HCT116 (cell line): Measurements from ENCODE around the gene MLLT3. TPM values are rescaled to one million over a fixed set of nuclear protein-coding genes. Genes with fewer than 3 reads are reported as not detected.

Source experiments
- ATAC-seq: fragments of 200-7000 bp; cut with Tn5 transposase; 2 replicates; pipeline ENCODE4 v1.9.1; 2020; ENCODE audit warnings: mild to moderate bottlenecking, moderate library complexity
- BruUV-seq: library from RNA; stranded (reverse); fragments of 400-500 nt; replicated peaks from 2 replicates; lab custom pipeline; 2021; lab: Mats Ljungman, UMichigan
- CTCF ChIA-PET: fragments of 300-600 bp; sonication (Branson Sonifier 250); formaldehyde crosslinking; loops from one replicate; lab custom pipeline; 2021; ENCODE audit warnings: antibody characterized with exemption; lab: Charles Lee
- POLR2A ChIA-PET: fragments of 300-600, 350-600 bp; sonication (Branson Sonifier 250); formaldehyde crosslinking; loops from one replicate; lab custom pipeline; 2021; ENCODE audit warnings: antibody characterized with exemption; lab: Charles Lee
- RAD21 ChIA-PET, 2 experiments: fragments of 300-600 bp; sonication (Branson Sonifier 250); formaldehyde crosslinking; loops; one replicate each; lab custom pipeline; 2023; ENCODE audit warnings: low total read pairs in 2 of 2; ENCODE audit not compliant: uncharacterized antibody in 2 of 2, unreplicated experiment in 2 of 2, low non-redundant PET in 1 of 2; lab: Charles Lee
- DNase-seq: peaks from one replicate; pipeline ENCODE4 v3.0.0-alpha.2; 2010; ENCODE audit warnings: low read depth, low spot score
- H2AFZ ChIP-seq: fragments of 200-600 bp; shearing (Covaris generic), sonication (generic); 2 replicates; pipeline ENCODE4 v1.6.1; 2017; ENCODE audit warnings: low read depth, mixed run types, mixed read lengths, antibody characterized with exemption, low read length; ENCODE audit not compliant: poor library complexity, severe bottlenecking
- H3K27ac ChIP-seq: 2 replicates; pipeline ENCODE4 v1.5.1; 2012; ENCODE audit warnings: low read depth, low read length
- H3K27me3 ChIP-seq: fragments of 200-600 bp; sonication (generic); 2 replicates; pipeline ENCODE4 v1.6.1; 2016; ENCODE audit warnings: mixed run types, low read length, mixed read lengths; ENCODE audit not compliant: insufficient read depth
- H3K36me3 ChIP-seq, 2 experiments: fragments of 200-500 bp in 1 of 2; fragments of 200-600 bp in 1 of 2; sonication (Bioruptor generic) in 1 of 2; sonication (generic) in 1 of 2; 2 replicates each; pipeline versions ENCODE4 v1.5.1 to v1.6.1; 2014 to 2016; ENCODE audit warnings: low read length in 2 of 2, inconsistent platforms in 1 of 2, mixed read lengths in 1 of 2, mixed run types in 1 of 2; ENCODE audit not compliant: insufficient read depth in 2 of 2, control insufficient read depth in 1 of 2
- H3K4me1 ChIP-seq, 2 experiments: fragments of 200-600 bp in 1 of 2; sonication (generic) in 1 of 2; 2 replicates each; pipeline versions ENCODE4 v1.5.1 to v1.6.1; 2012 to 2017; ENCODE audit warnings: low read length in 2 of 2, inconsistent platforms in 1 of 2, mild to moderate bottlenecking in 1 of 2, mixed read lengths in 1 of 2, mixed run types in 1 of 2, moderate library complexity in 1 of 2; ENCODE audit not compliant: insufficient read depth in 2 of 2, control insufficient read depth in 1 of 2
- H3K4me2 ChIP-seq: fragments of 200-600 bp; sonication (generic); 2 replicates; pipeline ENCODE4 v1.6.1; 2017; ENCODE audit warnings: mixed run types, low read length, mixed read lengths
- H3K4me3 ChIP-seq, 2 experiments: fragments of 200-600 bp in 1 of 2; sonication (generic) in 1 of 2; replicated peaks in 1 of 2; 2 replicates each; pipeline ENCODE4 v1.5.1; 2011 to 2016; ENCODE audit warnings: low read length in 2 of 2, control low read depth in 1 of 2, low read depth in 1 of 2, mild to moderate bottlenecking in 1 of 2, mixed read lengths in 1 of 2, mixed run types in 1 of 2
- H3K79me2 ChIP-seq: fragments of 200-600 bp; sonication (generic); 2 replicates; pipeline ENCODE4 v1.6.1; 2017; ENCODE audit warnings: mild to moderate bottlenecking, mixed run types, low read length, moderate library complexity, mixed read lengths; ENCODE audit not compliant: insufficient read depth
- H3K9ac ChIP-seq: fragments of 200-600 bp; sonication (generic); 2 replicates; pipeline ENCODE4 v1.6.1; 2016; ENCODE audit warnings: low read length, mixed read lengths
- H3K9me2 ChIP-seq: fragments of 200-600 bp; sonication (generic), shearing (Covaris generic); 2 replicates; pipeline ENCODE4 v1.6.1; 2017; ENCODE audit warnings: mixed run types, mild to moderate bottlenecking, moderate library complexity; ENCODE audit not compliant: insufficient read depth
- H3K9me3 ChIP-seq, 2 experiments: fragments of 200-500 bp in 1 of 2; fragments of 200-600 bp in 1 of 2; sonication (Bioruptor generic) in 1 of 2; sonication (generic) in 1 of 2; 2 replicates each; pipeline ENCODE4 v1.6.1; 2014 to 2017; ENCODE audit warnings: low read length in 2 of 2, mixed read lengths in 2 of 2, inconsistent platforms in 1 of 2, low read depth in 1 of 2, mild to moderate bottlenecking in 1 of 2, mixed run types in 1 of 2, moderate library complexity in 1 of 2; ENCODE audit not compliant: control insufficient read depth in 1 of 2, insufficient read depth in 1 of 2
- H4K20me1 ChIP-seq: fragments of 200-600 bp; sonication (generic), shearing (Covaris generic); 2 replicates; pipeline ENCODE4 v1.6.1; 2017; ENCODE audit warnings: mixed run types, mild to moderate bottlenecking, moderate library complexity; ENCODE audit not compliant: insufficient read depth
- ATF3 ChIP-seq: IDR thresholded peaks from 2 replicates; pipeline ENCODE4 v1.6.1; 2012
- CBX3 ChIP-seq: IDR thresholded peaks from 2 replicates; pipeline ENCODE4 v1.6.1; 2012; ENCODE audit warnings: low read depth
- CEBPB ChIP-seq: IDR thresholded peaks from 2 replicates; pipeline ENCODE4 v1.6.1; 2012; ENCODE audit warnings: low read depth
- CTCF ChIP-seq, 3 experiments: fragments of 200-600 bp in 1 of 3; sonication (generic) in 1 of 3; IDR thresholded peaks in 2 of 3; conservative IDR thresholded peaks in 1 of 3; 2 replicates each; pipeline ENCODE4 v1.5.1; 2012 to 2017; ENCODE audit warnings: low read depth in 2 of 3, low read length in 2 of 3, antibody characterized with exemption in 1 of 3, borderline replicate concordance in 1 of 3, control low read depth in 1 of 3, mild to moderate bottlenecking in 1 of 3, mixed read lengths in 1 of 3, mixed run types in 1 of 3, moderate library complexity in 1 of 3; ENCODE audit not compliant: insufficient read depth in 1 of 3
- EZH2 ChIP-seq: fragments of 200-600 bp; sonication (generic); IDR thresholded peaks from 2 replicates; pipeline ENCODE4 v1.6.1; 2017; ENCODE audit warnings: antibody characterized with exemption, mixed run types
- MAX ChIP-seq: IDR thresholded peaks from 2 replicates; pipeline ENCODE4 v1.6.1; 2012
- POLR2A ChIP-seq: IDR thresholded peaks from 2 replicates; pipeline ENCODE4 v1.7.0; 2011; ENCODE audit warnings: borderline replicate concordance; ENCODE audit not compliant: insufficient read depth, insufficient read length; ENCODE audit errors: extremely low read depth
- SIN3A ChIP-seq: IDR thresholded peaks from 2 replicates; pipeline ENCODE4 v1.6.1; 2012; ENCODE audit warnings: low read depth
- TCF7L2 ChIP-seq: IDR thresholded peaks from 2 replicates; pipeline ENCODE4 v1.7.0; 2011; ENCODE audit warnings: borderline replicate concordance, inconsistent platforms; ENCODE audit not compliant: insufficient read depth, insufficient read length; ENCODE audit errors: extremely low read depth
- YY1 ChIP-seq: IDR thresholded peaks from 2 replicates; pipeline ENCODE4 v1.6.1; 2011; ENCODE audit warnings: low read length, low read depth, moderate library complexity, mild to moderate bottlenecking; ENCODE audit not compliant: insufficient replicate concordance; ENCODE audit errors: extremely low read depth
- ZFX ChIP-seq: fragments of 450-650 bp; IDR thresholded peaks from 2 replicates; pipeline ENCODE4 v1.6.1; 2017
- ZNF274 ChIP-seq: fragments of 200-500 bp; sonication (Bioruptor generic); IDR thresholded peaks from 2 replicates; pipeline ENCODE4 v1.6.1; 2014; ENCODE audit warnings: mild to moderate bottlenecking, low read depth, low read length, inconsistent platforms
- intact Hi-C: fragments of 100-400 bp; cut with micrococcal nuclease; formaldehyde crosslinking; loops from 2 replicates; pipeline ENCODE4 v1.10.0; 2022
- total RNA-seq: library from RNA; stranded (reverse); gene quantifications from one replicate; pipeline ENCODE4 v1.2.1, GENCODE V29; 2021; ENCODE audit not compliant: unreplicated experiment

Gene MLLT3
- total RNA-seq, 1 experiment from 2014 or later = 4.3 TPM

- no peak for TF ChIP-seq YY1
- no peak for TF ChIP-seq CTCF (IDR thresholded peaks at IDR 0.05 in 2 of 3, conservative IDR thresholded peaks at IDR 0.05 in 1 of 3; ENCODE audit: borderline replicate concordance in 1 of 3, insufficient read depth in 1 of 3, low read depth in 2 of 3, low read length in 2 of 3)
- TF ChIP-seq TCF7L2 = no peak
- no peak for TF ChIP-seq MAX
- ChIA-PET CTCF (no interaction called here), POLR2A (no interaction called here), RAD21 (no interaction called here)
- intact Hi-C loops = no loop called here
- ATAC-seq (no peak), DNase-seq (no peak)
- Histone ChIP-seq H3K9me2 (no peaks in the 10 kb centered on the region), H3K9me3 (no peaks in the 10 kb centered on the region), H4K20me1 (no peaks in the 10 kb centered on the region), H3K9ac (no peak overlapping the region), H2AFZ (no peak overlapping the region), H3K79me2 (no peaks in the 10 kb centered on the region), H3K27me3 (peaks cover 29% of the 10 kb centered on the region), H3K4me1 (no peaks in the 10 kb centered on the region), H3K27ac (no peak overlapping the region), H3K4me3 (no peak overlapping the region), H3K4me2 (no peak overlapping the region), H3K36me3 (no peaks in the 10 kb centered on the region)
- no TSS peak for BruUV-seq
These were observed 63.7 kb downstream of the MLLT3 start for GRCh38 chr9:20558566-20559016.

GRCh38 chr9:20557890-20558565 lies 64.3 kb downstream of the MLLT3 start:
- no TSS peak for BruUV-seq
- no peaks in the 10 kb centered on the region for H3K79me2 ChIP-seq
- peaks cover 29% of the 10 kb centered on the region for H3K27me3 ChIP-seq
- no peak overlapping the region for H3K9ac ChIP-seq
- intact Hi-C loops = no loop called here
- peaks cover 0 to 4% of the 10 kb centered on the region in 2 experiments; a peak in 1 of 4 replicates for H3K4me1 ChIP-seq
- TF ChIP-seq ZFX (no peak), CBX3 (no peak), ATF3 (no peak), CEBPB (no peak), ZNF274 (no peak), EZH2 (no peak), SIN3A (no peak), POLR2A (no peak)
- TF ChIP-seq, all 23 proteins: peak for 0
- Histone ChIP-seq H4K20me1 (no peaks in the 10 kb centered on the region), H3K4me3 (no peak overlapping the region), H3K4me2 (no peak overlapping the region), H3K9me3 (no peaks in the 10 kb centered on the region), H3K36me3 (no peaks in the 10 kb centered on the region), H3K9me2 (no peaks in the 10 kb centered on the region), H3K27ac (no peak overlapping the region), H2AFZ (no peak overlapping the region)
- POLR2A ChIA-PET = no interaction called here
- CTCF ChIA-PET = interaction anchor here (1.0 kb wide), 1 partner anchor 33 kb away, joined by 4 read pairs; no protein-coding TSS in a partner anchor
- DNase-seq (no peak), ATAC-seq (no peak)
- RAD21 ChIA-PET = no interaction called here
